Measurements from ENCODE around the gene TNS4.

The TNS4 gene

GRCh38 chr17:40469805-40470675, 31.4 kb downstream of the TNS4 start:
- no peak for TF ChIP-seq RAD21 (IDR thresholded peaks at IDR 0.05; ENCODE audit: low read depth)
- TF ChIP-seq TAF1 (IDR thresholded peaks at IDR 0.05; ENCODE audit: low read depth): no peak
- TF ChIP-seq, protein P1, sequence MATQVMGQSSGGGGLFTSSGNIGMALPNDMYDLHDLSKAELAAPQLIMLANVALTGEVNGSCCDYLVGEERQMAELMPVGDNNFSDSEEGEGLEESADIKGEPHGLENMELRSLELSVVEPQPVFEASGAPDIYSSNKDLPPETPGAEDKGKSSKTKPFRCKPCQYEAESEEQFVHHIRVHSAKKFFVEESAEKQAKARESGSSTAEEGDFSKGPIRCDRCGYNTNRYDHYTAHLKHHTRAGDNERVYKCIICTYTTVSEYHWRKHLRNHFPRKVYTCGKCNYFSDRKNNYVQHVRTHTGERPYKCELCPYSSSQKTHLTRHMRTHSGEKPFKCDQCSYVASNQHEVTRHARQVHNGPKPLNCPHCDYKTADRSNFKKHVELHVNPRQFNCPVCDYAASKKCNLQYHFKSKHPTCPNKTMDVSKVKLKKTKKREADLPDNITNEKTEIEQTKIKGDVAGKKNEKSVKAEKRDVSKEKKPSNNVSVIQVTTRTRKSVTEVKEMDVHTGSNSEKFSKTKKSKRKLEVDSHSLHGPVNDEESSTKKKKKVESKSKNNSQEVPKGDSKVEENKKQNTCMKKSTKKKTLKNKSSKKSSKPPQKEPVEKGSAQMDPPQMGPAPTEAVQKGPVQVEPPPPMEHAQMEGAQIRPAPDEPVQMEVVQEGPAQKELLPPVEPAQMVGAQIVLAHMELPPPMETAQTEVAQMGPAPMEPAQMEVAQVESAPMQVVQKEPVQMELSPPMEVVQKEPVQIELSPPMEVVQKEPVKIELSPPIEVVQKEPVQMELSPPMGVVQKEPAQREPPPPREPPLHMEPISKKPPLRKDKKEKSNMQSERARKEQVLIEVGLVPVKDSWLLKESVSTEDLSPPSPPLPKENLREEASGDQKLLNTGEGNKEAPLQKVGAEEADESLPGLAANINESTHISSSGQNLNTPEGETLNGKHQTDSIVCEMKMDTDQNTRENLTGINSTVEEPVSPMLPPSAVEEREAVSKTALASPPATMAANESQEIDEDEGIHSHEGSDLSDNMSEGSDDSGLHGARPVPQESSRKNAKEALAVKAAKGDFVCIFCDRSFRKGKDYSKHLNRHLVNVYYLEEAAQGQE (IDR thresholded peaks at IDR 0.05; ENCODE audit: low read depth): no peak
- no peak for TF ChIP-seq FOXM1 (IDR thresholded peaks at IDR 0.05; ENCODE audit: borderline replicate concordance, low read depth)
- no peak for TF ChIP-seq ZBTB7A (IDR thresholded peaks at IDR 0.05; ENCODE audit: low read depth)
- TF ChIP-seq YY1 (IDR thresholded peaks at IDR 0.05; ENCODE audit: low read depth): no peak

DNA sequence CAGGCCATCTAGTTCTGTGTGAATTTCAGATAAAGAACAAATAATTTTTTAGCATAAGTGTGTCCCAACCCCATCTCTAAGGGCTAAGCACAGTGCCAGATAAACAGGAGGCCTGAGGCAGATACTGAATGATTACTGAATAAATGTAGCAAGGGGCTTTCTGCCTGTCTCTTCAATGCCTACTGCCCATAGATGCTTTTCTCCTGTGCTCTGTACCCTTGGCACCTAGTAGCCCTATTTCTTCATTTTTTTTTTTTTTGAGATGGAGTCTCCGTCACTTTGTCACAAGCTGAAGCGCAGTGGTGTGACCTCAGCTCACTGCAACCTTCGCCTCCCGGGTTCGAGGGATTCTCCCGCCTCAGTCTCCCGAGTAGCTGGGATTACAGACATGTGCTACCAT, 32.9 kb downstream of the TNS4 start:
- TF ChIP-seq, protein P2, sequence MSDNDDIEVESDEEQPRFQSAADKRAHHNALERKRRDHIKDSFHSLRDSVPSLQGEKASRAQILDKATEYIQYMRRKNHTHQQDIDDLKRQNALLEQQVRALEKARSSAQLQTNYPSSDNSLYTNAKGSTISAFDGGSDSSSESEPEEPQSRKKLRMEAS (IDR thresholded peaks at IDR 0.05): no peak
- no peak for TF ChIP-seq EGR1 (IDR thresholded peaks at IDR 0.05)
- TF ChIP-seq TEAD4 (IDR thresholded peaks at IDR 0.05): no peak

DNA sequence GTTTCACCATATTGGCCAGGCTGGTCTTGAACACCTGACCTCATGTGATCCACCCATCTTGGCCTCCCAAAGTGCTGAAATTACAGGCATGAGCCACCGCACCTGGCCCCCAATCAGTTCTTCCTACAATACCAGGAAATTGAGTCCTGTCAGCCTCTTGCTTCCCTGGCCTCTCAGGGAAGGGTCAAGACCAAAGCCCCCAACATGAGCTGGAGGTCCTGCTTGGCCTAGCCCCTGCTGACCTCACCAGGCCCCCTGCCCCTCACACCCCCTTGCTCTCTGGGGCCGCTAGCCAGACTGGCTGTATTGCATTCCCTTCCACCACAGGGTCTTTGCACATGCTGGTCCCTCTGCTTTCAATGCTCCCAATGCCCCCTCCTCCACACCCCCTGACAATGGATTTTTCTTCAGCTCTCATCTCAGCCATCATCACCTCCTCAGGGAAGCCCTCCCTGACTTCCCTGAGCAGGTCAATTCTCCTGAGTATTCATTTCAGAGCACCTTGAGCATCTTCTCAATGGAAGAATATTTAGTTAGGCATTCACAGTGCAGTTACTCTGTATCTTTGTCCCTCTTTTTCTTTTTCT, 34.0 kb downstream of the TNS4 start:
- TF ChIP-seq CEBPB (IDR thresholded peaks at IDR 0.05): no peak
- TF ChIP-seq TAF1 (IDR thresholded peaks at IDR 0.05; ENCODE audit: low read depth): no peak
- TF ChIP-seq YY1 (IDR thresholded peaks at IDR 0.05; ENCODE audit: low read depth): no peak
- TF ChIP-seq CREB1 (IDR thresholded peaks at IDR 0.05; ENCODE audit: low read depth): no peak
- TF ChIP-seq FOXM1 (IDR thresholded peaks at IDR 0.05; ENCODE audit: borderline replicate concordance, low read depth): no peak
- no peak for TF ChIP-seq TEAD4 (IDR thresholded peaks at IDR 0.05)
- no peak for TF ChIP-seq NFIC (IDR thresholded peaks at IDR 0.05)
- no peak for TF ChIP-seq RAD21 (IDR thresholded peaks at IDR 0.05; ENCODE audit: low read depth)
- TF ChIP-seq, protein P3, sequence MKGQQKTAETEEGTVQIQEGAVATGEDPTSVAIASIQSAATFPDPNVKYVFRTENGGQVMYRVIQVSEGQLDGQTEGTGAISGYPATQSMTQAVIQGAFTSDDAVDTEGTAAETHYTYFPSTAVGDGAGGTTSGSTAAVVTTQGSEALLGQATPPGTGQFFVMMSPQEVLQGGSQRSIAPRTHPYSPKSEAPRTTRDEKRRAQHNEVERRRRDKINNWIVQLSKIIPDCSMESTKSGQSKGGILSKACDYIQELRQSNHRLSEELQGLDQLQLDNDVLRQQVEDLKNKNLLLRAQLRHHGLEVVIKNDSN (IDR thresholded peaks at IDR 0.05): no peak
- TF ChIP-seq, protein P1 (IDR thresholded peaks at IDR 0.05; ENCODE audit: low read depth): no peak
- TF ChIP-seq TCF12 (IDR thresholded peaks at IDR 0.05; ENCODE audit: low read depth): no peak
- TF ChIP-seq, protein P2 (IDR thresholded peaks at IDR 0.05): no peak
- TF ChIP-seq ZBTB7A (IDR thresholded peaks at IDR 0.05; ENCODE audit: low read depth): no peak
- no peak for TF ChIP-seq EGR1 (IDR thresholded peaks at IDR 0.05)
- TF ChIP-seq EP300 (IDR thresholded peaks at IDR 0.05; ENCODE audit: borderline replicate concordance): no peak

- TF ChIP-seq TCF12 (IDR thresholded peaks at IDR 0.05; ENCODE audit: low read depth) (no peak), NFIC (IDR thresholded peaks at IDR 0.05) (no peak), EGR1 (IDR thresholded peaks at IDR 0.05) (no peak), RAD21 (IDR thresholded peaks at IDR 0.05; ENCODE audit: low read depth) (no peak), EP300 (IDR thresholded peaks at IDR 0.05; ENCODE audit: borderline replicate concordance) (no peak), CEBPB (IDR thresholded peaks at IDR 0.05) (no peak), YY1 (IDR thresholded peaks at IDR 0.05; ENCODE audit: low read depth) (no peak), TEAD4 (IDR thresholded peaks at IDR 0.05) (no peak), ZBTB7A (IDR thresholded peaks at IDR 0.05; ENCODE audit: low read depth) (no peak), FOXM1 (IDR thresholded peaks at IDR 0.05; ENCODE audit: borderline replicate concordance, low read depth) (no peak), TAF1 (IDR thresholded peaks at IDR 0.05; ENCODE audit: low read depth) (no peak), CREB1 (IDR thresholded peaks at IDR 0.05; ENCODE audit: low read depth) (no peak)
- TF ChIP-seq, protein P1 (IDR thresholded peaks at IDR 0.05; ENCODE audit: low read depth): no peak
- TF ChIP-seq, protein P2 (IDR thresholded peaks at IDR 0.05): no peak
- TF ChIP-seq, protein P3 (IDR thresholded peaks at IDR 0.05): no peak
Observed at GRCh38 chr17:40466298-40466971, 35.0 kb downstream of the TNS4 start.
